T-cell (primary cell): Measurements from ENCODE around the gene UNC5C. TPM values are rescaled to one million over a fixed set of nuclear protein-coding genes. Genes with fewer than 3 reads are reported as not detected.

ENCODE experiments used
- ATAC-seq, 4 experiments: fragments of 200-7000 bp in 3 of 4; fragments of 150-1000 bp in 1 of 4; cut with Tn5 transposase; replicated peaks in 1 of 4; 1 replicate in 3 of 4; 2 replicates in 1 of 4; pipeline ENCODE4 v1.10.0; 2021; ENCODE audit warnings: moderate library complexity in 3 of 4, mild to moderate bottlenecking in 2 of 4, moderate number of reproducible peaks in 1 of 4
- CTCF ChIA-PET, 2 donors: fragments of 300-600 bp; sonication (Branson Sonifier 250); formaldehyde crosslinking; loops; one replicate each; lab custom pipeline; 2022; ENCODE audit warnings: antibody characterized with exemption in 2 of 2; lab: Charles Lee
- POLR2A ChIA-PET, 2 donors: fragments of 300-600 bp; sonication (Branson Sonifier 250); formaldehyde crosslinking; loops; one replicate each; lab custom pipeline; 2022; ENCODE audit warnings: antibody characterized with exemption in 2 of 2; lab: Charles Lee
- DNase-seq, 35 experiments: peaks; one replicate each; pipeline versions ENCODE4 v3.0.0 to v3.0.0-alpha.2; 2013 to 2023
- H3K27ac ChIP-seq: one replicate; pipeline ENCODE4 v1.5.1; 2013; ENCODE audit warnings: low read length
- H3K27me3 ChIP-seq, 2 experiments: replicated peaks in 1 of 2; 1 replicate in 1 of 2; 2 replicates in 1 of 2; pipeline versions ENCODE4 v1.6.1 to v1.7.0; 2013; ENCODE audit warnings: low read length in 1 of 2, mixed read lengths in 1 of 2; ENCODE audit not compliant: control insufficient read depth in 2 of 2, insufficient read depth in 2 of 2; ENCODE audit errors: extremely low read depth in 1 of 2
- H3K36me3 ChIP-seq, 2 donors: 1 replicate in 1 of 2; 2 replicates in 1 of 2; pipeline versions ENCODE4 v1.6.1 to v1.7.0; 2013; ENCODE audit warnings: low read length in 1 of 2; ENCODE audit not compliant: control insufficient read depth in 2 of 2, insufficient read depth in 1 of 2; ENCODE audit errors: extremely low read depth in 1 of 2
- H3K4me1 ChIP-seq, 2 experiments: 1 replicate in 1 of 2; 2 replicates in 1 of 2; pipeline versions ENCODE4 v1.6.1 to v1.7.0; 2013; ENCODE audit warnings: low read length in 2 of 2, mixed read lengths in 1 of 2; ENCODE audit not compliant: insufficient read depth in 2 of 2, control insufficient read depth in 1 of 2; ENCODE audit errors: extremely low read depth in 1 of 2
- H3K4me3 ChIP-seq, 2 donors: 1 replicate in 1 of 2; 2 replicates in 1 of 2; pipeline versions ENCODE4 v1.5.1 to v1.7.0; 2013; ENCODE audit warnings: mild to moderate bottlenecking in 2 of 2, low read length in 1 of 2, moderate library complexity in 1 of 2; ENCODE audit not compliant: control insufficient read depth in 1 of 2; ENCODE audit errors: extremely low read depth in 1 of 2
- H3K9me3 ChIP-seq: 2 replicates; pipeline ENCODE4 v1.7.0; 2013
- H3K27ac Mint-ChIP-seq, 2 donors: one replicate each; pipeline ENCODE4 v1.8.0; 2020 to 2021; ENCODE audit warnings: mild to moderate bottlenecking in 2 of 2, mixed read lengths in 2 of 2
- H3K27me3 Mint-ChIP-seq, 2 donors: one replicate each; pipeline ENCODE4 v1.8.0; 2021 to 2022; ENCODE audit warnings: mixed read lengths in 2 of 2
- H3K36me3 Mint-ChIP-seq: one replicate; pipeline ENCODE4 v1.8.0; 2021; ENCODE audit warnings: mixed read lengths
- H3K4me1 Mint-ChIP-seq, 3 donors: one replicate each; pipeline ENCODE4 v1.8.0; 2020 to 2022; ENCODE audit warnings: mixed read lengths in 3 of 3, mild to moderate bottlenecking in 1 of 3
- H3K4me3 Mint-ChIP-seq, 3 donors: one replicate each; pipeline ENCODE4 v1.8.0; 2020 to 2022; ENCODE audit warnings: mild to moderate bottlenecking in 3 of 3, mixed read lengths in 3 of 3, moderate library complexity in 3 of 3
- H3K9me3 Mint-ChIP-seq, 3 donors: one replicate each; pipeline ENCODE4 v1.8.0; 2020 to 2022; ENCODE audit warnings: mixed read lengths in 3 of 3
- WGBS: methylation state at CpG from one replicate; pipeline ENCODE4 v1.1.5; 2013; ENCODE audit warnings: missing lambda C conversion rate; ENCODE audit not compliant: insufficient coverage; 5-methylcytosine and 5-hydroxymethylcytosine counted together
- total RNA-seq, 35 experiments: library from RNA in 6 of 35; stranded (reverse) in 6 of 35; fragments of 120-200 nt in 1 of 35; gene quantifications; one replicate each; pipeline versions ENCODE4 v1.2.1 to v1.2.4 and lab custom pipeline; 2013 to 2026

UNC5C gene
- total RNA-seq, 5 donors from 2014 or later (not counting 1 experiment from before 2014, with no cell fraction given): not detected

- no peak for ATAC-seq
- Histone ChIP-seq H3K36me3 (no peaks in the 10 kb centered on the region), H3K4me1 (no peaks in the 10 kb centered on the region), H3K27ac (no peak overlapping the region), H3K9me3 (no peaks in the 10 kb centered on the region), H3K27me3 (no peaks in the 10 kb centered on the region), H3K4me3 (no peak overlapping the region)
- no peak overlapping the region for H3K4me3 Mint-ChIP-seq
- CTCF ChIA-PET: interaction anchor here in 1 of 2 donors (0.6 kb wide), 1 partner anchor 1285 kb away, joined by 3 read pairs; no protein-coding TSS in a partner anchor
- no peaks in the 10 kb centered on the region for H3K36me3 Mint-ChIP-seq
- H3K27ac Mint-ChIP-seq: no peak overlapping the region
- no peaks in the 10 kb centered on the region for H3K4me1 Mint-ChIP-seq
- no peak for DNase-seq
- no peaks in the 10 kb centered on the region for H3K9me3 Mint-ChIP-seq
- POLR2A ChIA-PET: no interaction called here
- peaks cover 0 to 3% of the 10 kb centered on the region in 2 donors for H3K27me3 Mint-ChIP-seq
These were observed 281.7 kb downstream of the UNC5C start for GRCh38 chr4:95267081-95267480.

DNA sequence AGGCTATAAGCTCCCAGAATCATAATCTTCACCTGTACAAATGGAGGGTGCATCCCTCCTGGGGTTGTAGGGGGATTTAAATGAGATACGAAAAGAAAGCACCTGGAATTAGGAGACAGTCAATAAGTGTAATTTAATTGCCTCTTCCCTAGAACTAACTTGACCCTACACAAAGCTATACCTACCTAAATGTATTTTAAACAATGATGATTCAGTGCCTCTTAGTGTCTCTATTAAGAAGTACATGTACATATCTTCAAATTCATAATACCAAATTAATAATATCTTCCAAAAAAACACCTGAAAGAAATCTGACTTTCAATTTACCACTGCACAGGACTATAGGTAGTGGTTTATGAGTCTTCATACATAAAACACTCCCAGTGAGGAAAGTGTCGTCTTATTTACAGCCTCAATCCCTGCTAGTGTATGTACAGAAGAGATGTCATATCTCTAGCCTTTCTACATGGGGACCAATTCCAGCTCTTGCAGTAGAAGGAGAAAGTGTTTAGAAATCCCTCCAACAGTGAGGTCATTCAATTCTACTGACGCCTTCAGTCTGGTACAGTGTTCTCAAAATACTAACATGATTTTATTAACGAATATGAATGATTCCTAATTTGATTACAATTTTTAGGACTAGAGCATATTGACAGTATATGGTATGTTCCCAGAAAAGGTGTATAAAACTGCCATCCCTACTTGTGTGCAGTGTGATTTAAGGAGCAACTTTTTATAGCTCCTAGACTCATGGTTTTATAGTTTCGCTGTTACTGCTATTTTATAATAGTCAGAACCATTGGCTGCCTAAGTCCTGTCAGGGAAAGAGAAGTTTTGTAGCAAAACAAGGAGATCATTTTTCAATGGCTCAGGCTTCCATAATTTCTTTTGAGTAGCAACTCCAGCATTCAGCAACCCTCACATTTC, 282.7 kb downstream of the UNC5C start:
- H3K27me3 Mint-ChIP-seq: no peaks in the 10 kb centered on the region
- no peak overlapping the region for H3K27ac Mint-ChIP-seq
- POLR2A ChIA-PET: no interaction called here
- H3K9me3 Mint-ChIP-seq: no peaks in the 10 kb centered on the region
- CTCF ChIA-PET: interaction anchor here in 1 of 2 donors (0.6 kb wide), 1 partner anchor 93 kb away, joined by 3 read pairs; no protein-coding TSS in a partner anchor
- H3K9me3 ChIP-seq: no peaks in the 10 kb centered on the region
- H3K4me3 Mint-ChIP-seq: no peak overlapping the region
- H3K36me3 ChIP-seq: no peaks in the 10 kb centered on the region
- no peaks in the 10 kb centered on the region for H3K27me3 ChIP-seq
- ATAC-seq: no peak
- no CpG with 5 or more reads among the region's 5 CpGs for WGBS
- no peak overlapping the region for H3K4me3 ChIP-seq
- no peaks in the 10 kb centered on the region for H3K36me3 Mint-ChIP-seq
- H3K27ac ChIP-seq: no peak overlapping the region
- DNase-seq: no peak
- no peaks in the 10 kb centered on the region for H3K4me1 Mint-ChIP-seq
- H3K4me1 ChIP-seq: no peaks in the 10 kb centered on the region

DNA sequence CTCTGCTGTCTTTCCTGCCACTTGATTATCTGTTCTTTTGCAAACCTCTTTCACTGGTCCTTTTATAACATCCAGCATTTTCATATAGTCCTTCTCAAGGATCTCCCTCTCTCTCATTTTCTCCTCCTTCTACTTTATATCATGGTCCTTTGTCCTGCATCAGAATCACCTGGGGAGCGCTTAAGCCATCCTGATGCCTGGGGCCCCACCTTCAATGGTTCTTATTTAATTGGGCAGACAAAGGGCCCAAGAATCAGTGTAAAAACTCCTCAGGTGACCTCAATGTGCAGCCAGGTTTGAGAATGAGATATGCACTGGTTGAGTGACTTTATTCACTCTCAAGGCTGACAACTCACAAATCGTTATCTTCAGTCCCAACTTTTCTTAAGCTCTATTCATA, 283.9 kb downstream of the UNC5C start:
- no peaks in the 10 kb centered on the region for H3K9me3 Mint-ChIP-seq
- CTCF ChIA-PET: no interaction called here

DNA sequence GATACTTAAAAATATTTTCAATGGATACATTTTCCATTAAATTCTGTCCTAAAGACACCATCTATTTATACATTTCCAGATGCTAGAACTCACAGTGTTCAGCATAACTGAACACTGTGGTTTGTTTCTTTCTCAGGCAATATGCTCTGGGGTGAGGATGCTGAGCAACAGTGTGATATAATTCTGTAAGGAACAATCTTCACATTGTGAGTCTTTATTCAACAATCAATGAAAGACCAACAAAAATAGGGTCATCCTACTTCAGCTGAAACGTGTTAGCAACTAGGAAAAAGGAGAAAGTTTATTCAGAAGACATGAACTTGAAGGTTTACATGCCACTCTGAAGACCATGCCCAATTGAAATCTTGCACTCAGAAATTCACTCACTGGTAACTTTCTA, 284.8 kb downstream of the UNC5C start:
- H3K4me1 Mint-ChIP-seq: no peaks in the 10 kb centered on the region
- Histone ChIP-seq H3K27me3 (no peaks in the 10 kb centered on the region), H3K4me3 (no peak overlapping the region), H3K9me3 (no peaks in the 10 kb centered on the region), H3K36me3 (no peaks in the 10 kb centered on the region), H3K27ac (no peak overlapping the region), H3K4me1 (no peaks in the 10 kb centered on the region)
- no peaks in the 10 kb centered on the region for H3K27me3 Mint-ChIP-seq
- ChIA-PET POLR2A (no interaction called here), CTCF (no interaction called here)
- H3K36me3 Mint-ChIP-seq: no peaks in the 10 kb centered on the region
- no peak for DNase-seq
- H3K4me3 Mint-ChIP-seq: no peak overlapping the region
- no peak for ATAC-seq
- no peak overlapping the region for H3K27ac Mint-ChIP-seq
- no CpG with 5 or more reads among the region's 1 CpG for WGBS
- no peaks in the 10 kb centered on the region for H3K9me3 Mint-ChIP-seq

More for the DNA sequence above, 283.9 kb downstream of the UNC5C start:
- no peaks in the 10 kb centered on the region for H3K9me3 ChIP-seq
- no peaks in the 10 kb centered on the region for H3K4me1 ChIP-seq
- H3K4me3 ChIP-seq: no peak overlapping the region
- Mint-ChIP-seq H3K27ac (no peak overlapping the region), H3K4me3 (no peak overlapping the region), H3K4me1 (no peaks in the 10 kb centered on the region), H3K36me3 (no peaks in the 10 kb centered on the region), H3K27me3 (no peaks in the 10 kb centered on the region)
- no peak for ATAC-seq
- no CpG with 5 or more reads among the region's 2 CpGs for WGBS
- POLR2A ChIA-PET: no interaction called here
- no peaks in the 10 kb centered on the region for H3K36me3 ChIP-seq
- H3K27ac ChIP-seq: no peak overlapping the region
- no peaks in the 10 kb centered on the region for H3K27me3 ChIP-seq
- no peak for DNase-seq

DNA sequence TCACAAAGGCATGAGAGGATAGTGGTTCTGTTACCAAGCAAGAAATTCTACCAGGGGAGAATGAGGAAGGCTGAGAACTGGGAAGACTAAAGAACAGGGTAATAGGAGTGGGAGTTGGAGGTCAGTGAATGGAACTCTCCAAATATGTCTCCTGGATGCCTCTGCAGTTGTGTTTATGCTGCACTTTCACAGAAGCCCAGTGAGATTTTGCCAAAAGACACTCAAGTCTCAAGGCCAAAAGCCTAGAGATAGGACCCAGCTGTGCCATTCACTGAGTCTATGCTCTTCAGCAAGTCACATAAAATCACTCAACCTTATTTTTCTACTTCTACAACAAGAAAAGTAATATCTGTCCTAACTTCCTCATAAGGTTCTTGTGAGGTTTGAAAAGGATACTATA, 285.4 kb downstream of the UNC5C start:
- Mint-ChIP-seq H3K9me3 (no peaks in the 10 kb centered on the region), H3K27me3 (no peaks in the 10 kb centered on the region), H3K36me3 (no peaks in the 10 kb centered on the region), H3K4me3 (no peak overlapping the region), H3K27ac (no peak overlapping the region), H3K4me1 (no peaks in the 10 kb centered on the region)
- ChIA-PET CTCF (no interaction called here), POLR2A (no interaction called here)
- H3K4me1 ChIP-seq: no peaks in the 10 kb centered on the region
- no peak overlapping the region for H3K27ac ChIP-seq
- no peak for ATAC-seq
- H3K36me3 ChIP-seq: no peaks in the 10 kb centered on the region
- no peak for DNase-seq
- no peaks in the 10 kb centered on the region for H3K27me3 ChIP-seq
- H3K4me3 ChIP-seq: no peak overlapping the region
- no peaks in the 10 kb centered on the region for H3K9me3 ChIP-seq

- Mint-ChIP-seq H3K36me3 (no peaks in the 10 kb centered on the region), H3K27me3 (no peaks in the 10 kb centered on the region), H3K4me3 (no peak overlapping the region), H3K27ac (no peak overlapping the region), H3K4me1 (no peaks in the 10 kb centered on the region), H3K9me3 (no peaks in the 10 kb centered on the region)
- Histone ChIP-seq H3K27ac (no peak overlapping the region), H3K9me3 (no peaks in the 10 kb centered on the region), H3K27me3 (no peaks in the 10 kb centered on the region), H3K4me1 (no peaks in the 10 kb centered on the region), H3K36me3 (no peaks in the 10 kb centered on the region), H3K4me3 (no peak overlapping the region)
- 76% methylated on average over 4 of the region's 6 CpGs for WGBS
- POLR2A ChIA-PET: no interaction called here
- DNase-seq (no peak), ATAC-seq (no peak)
- CTCF ChIA-PET: no interaction called here
These were observed 292.5 kb downstream of the UNC5C start for GRCh38 chr4:95256108-95256835.
